GM23248 (cell line): ENCODE results near the gene GRIN1.
"Not testable (repeated sequence)": the region's sequence is repeated elsewhere in the genome, so short reads cannot be mapped to it uniquely, and the experiment has no call there.

ENCODE experiments used
- EZH2 ChIP-seq: fragments of 200-600 bp; sonication (generic); IDR thresholded peaks from 2 replicates; pipeline ENCODE4 v1.6.1; 2018; ENCODE audit warnings: antibody characterized with exemption, mild to moderate bottlenecking; ENCODE audit not compliant: insufficient read depth, poor library complexity, severe bottlenecking
- EZH2phosphoT487 ChIP-seq: fragments of 200-600 bp; sonication (generic); IDR thresholded peaks from 2 replicates; pipeline ENCODE4 v1.6.1; 2018; ENCODE audit warnings: antibody characterized with exemption, moderate library complexity, mild to moderate bottlenecking, low read depth; ENCODE audit not compliant: insufficient read depth

GRCh38 chr9:137135154-137135553 lies 3.8 kb upstream of the GRIN1 start:
- not testable (repeated sequence) for TF ChIP-seq EZH2, EZH2phosphoT487
